ENCODE measurements around the gene DTD2.

DTD2 gene

DNA sequence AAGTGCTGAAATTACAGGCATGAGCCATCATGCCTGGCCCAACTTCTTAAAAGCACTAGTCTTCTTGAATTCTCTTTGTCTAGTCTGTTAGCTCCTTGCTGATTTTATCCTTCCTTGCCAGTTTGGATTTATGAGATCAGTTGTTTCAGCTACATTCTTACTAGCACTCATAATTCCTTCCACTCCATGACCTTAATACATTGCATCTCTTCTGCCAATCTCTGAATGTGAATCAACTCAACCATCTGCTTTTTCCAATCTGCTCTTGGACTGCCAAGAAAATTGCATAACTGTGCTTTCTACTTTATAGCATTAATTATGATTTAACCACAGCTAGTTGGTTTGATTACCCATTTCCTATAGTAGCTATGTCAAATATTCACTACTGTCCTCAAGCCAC lies 22.0 kb downstream of the DTD2 start:
- ATAC-seq: peak; percentile 77
- TF ChIP-seq ZNF8 (CRISPR knock-in tag; IDR thresholded peaks at IDR 0.05) (no peak), ZFP3 (CRISPR knock-in tag; IDR thresholded peaks at IDR 0.05) (peak; percentile 18; the same call in 1 of the 2 replicates), RARB (CRISPR knock-in tag; IDR thresholded peaks at IDR 0.05) (no peak), BACH2 (CRISPR knock-in tag; IDR thresholded peaks at IDR 0.05; ENCODE audit: borderline replicate concordance) (no peak), ISL1 (CRISPR knock-in tag; IDR thresholded peaks at IDR 0.05) (peak; percentile 97), SNAI2 (CRISPR knock-in tag; IDR thresholded peaks at IDR 0.05) (peak; percentile 68; the same call in 1 of the 2 replicates)
- TF ChIP-seq, protein P1, sequence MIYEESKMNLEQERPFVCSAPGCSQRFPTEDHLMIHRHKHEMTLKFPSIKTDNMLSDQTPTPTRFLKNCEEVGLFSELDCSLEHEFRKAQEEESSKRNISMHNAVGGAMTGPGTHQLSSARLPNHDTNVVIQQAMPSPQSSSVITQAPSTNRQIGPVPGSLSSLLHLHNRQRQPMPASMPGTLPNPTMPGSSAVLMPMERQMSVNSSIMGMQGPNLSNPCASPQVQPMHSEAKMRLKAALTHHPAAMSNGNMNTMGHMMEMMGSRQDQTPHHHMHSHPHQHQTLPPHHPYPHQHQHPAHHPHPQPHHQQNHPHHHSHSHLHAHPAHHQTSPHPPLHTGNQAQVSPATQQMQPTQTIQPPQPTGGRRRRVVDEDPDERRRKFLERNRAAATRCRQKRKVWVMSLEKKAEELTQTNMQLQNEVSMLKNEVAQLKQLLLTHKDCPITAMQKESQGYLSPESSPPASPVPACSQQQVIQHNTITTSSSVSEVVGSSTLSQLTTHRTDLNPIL (CRISPR knock-in tag; IDR thresholded peaks at IDR 0.05; ENCODE audit: low read depth): peak; percentile 82
- TF ChIP-seq, protein P2, sequence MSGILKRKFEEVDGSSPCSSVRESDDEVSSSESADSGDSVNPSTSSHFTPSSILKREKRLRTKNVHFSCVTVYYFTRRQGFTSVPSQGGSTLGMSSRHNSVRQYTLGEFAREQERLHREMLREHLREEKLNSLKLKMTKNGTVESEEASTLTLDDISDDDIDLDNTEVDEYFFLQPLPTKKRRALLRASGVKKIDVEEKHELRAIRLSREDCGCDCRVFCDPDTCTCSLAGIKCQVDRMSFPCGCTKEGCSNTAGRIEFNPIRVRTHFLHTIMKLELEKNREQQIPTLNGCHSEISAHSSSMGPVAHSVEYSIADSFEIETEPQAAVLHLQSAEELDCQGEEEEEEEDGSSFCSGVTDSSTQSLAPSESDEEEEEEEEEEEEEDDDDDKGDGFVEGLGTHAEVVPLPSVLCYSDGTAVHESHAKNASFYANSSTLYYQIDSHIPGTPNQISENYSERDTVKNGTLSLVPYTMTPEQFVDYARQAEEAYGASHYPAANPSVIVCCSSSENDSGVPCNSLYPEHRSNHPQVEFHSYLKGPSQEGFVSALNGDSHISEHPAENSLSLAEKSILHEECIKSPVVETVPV (CRISPR knock-in tag; IDR thresholded peaks at IDR 0.05): 0 out of 2 replicates have a peak, but pooled peaks have one; percentile 29

DNA sequence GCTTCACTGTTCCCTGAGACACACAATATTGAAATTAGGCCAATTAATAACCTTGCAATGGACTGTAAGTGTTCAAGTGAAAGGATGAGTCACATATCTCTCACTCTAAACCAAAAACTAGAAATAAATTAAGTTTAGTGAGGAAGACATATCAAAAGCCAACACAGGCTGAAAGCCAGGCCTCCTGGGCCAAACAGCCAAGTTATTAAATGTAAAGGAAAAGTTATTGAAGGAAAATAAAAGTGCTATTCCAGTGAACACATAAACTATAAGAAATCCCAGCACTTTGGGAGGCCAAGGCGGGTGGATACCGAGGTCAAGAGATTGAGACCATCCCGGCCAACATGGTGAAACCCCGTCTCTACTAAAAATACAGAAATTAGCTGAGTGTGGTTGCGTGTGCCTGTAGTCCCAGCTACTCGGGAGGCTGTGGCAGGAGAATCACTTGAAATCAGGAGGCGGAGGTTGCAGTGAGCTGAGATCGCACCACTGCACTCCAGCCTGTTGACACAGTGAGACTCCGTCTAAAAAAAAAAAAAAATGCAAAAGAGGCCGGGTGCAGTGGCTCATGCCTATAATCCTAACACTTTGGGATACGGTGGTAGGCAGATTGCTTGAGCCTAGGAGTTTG lies 26.6 kb downstream of the DTD2 start:
- ATAC-seq: no peak
- no peak for TF ChIP-seq GLIS3 (CRISPR knock-in tag; IDR thresholded peaks at IDR 0.05)

DNA sequence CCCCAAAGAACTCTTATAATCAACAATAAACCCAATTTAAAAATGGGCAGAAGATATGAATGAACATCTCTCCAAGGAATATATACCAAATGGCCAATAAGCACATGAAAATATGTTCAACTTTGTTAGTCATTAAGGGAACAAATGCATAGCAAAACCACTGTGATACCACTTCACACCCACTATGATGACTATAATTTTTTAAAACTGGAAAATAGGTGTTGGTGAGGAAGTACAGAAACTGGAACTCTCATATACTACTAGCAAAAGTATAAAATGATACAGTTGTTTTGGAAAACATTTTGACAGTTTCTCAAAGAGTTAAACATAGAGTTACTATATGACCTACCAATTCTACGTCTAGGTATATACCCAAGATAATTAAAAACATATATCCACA lies 27.5 kb downstream of the DTD2 start:
- no peak for TF ChIP-seq GLIS3 (CRISPR knock-in tag; IDR thresholded peaks at IDR 0.05)
- TF ChIP-seq, protein P3, sequence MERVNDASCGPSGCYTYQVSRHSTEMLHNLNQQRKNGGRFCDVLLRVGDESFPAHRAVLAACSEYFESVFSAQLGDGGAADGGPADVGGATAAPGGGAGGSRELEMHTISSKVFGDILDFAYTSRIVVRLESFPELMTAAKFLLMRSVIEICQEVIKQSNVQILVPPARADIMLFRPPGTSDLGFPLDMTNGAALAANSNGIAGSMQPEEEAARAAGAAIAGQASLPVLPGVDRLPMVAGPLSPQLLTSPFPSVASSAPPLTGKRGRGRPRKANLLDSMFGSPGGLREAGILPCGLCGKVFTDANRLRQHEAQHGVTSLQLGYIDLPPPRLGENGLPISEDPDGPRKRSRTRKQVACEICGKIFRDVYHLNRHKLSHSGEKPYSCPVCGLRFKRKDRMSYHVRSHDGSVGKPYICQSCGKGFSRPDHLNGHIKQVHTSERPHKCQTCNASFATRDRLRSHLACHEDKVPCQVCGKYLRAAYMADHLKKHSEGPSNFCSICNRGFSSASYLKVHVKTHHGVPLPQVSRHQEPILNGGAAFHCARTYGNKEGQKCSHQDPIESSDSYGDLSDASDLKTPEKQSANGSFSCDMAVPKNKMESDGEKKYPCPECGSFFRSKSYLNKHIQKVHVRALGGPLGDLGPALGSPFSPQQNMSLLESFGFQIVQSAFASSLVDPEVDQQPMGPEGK (CRISPR knock-in tag; IDR thresholded peaks at IDR 0.05; ENCODE audit: borderline replicate concordance): no peak
- TF ChIP-seq ZNF70 (CRISPR knock-in tag; IDR thresholded peaks at IDR 0.05): no peak
- no peak for TF ChIP-seq RARB (CRISPR knock-in tag; IDR thresholded peaks at IDR 0.05)
- TF ChIP-seq ZFP30 (CRISPR knock-in tag; IDR thresholded peaks at IDR 0.05): no peak
- TF ChIP-seq, protein P4, sequence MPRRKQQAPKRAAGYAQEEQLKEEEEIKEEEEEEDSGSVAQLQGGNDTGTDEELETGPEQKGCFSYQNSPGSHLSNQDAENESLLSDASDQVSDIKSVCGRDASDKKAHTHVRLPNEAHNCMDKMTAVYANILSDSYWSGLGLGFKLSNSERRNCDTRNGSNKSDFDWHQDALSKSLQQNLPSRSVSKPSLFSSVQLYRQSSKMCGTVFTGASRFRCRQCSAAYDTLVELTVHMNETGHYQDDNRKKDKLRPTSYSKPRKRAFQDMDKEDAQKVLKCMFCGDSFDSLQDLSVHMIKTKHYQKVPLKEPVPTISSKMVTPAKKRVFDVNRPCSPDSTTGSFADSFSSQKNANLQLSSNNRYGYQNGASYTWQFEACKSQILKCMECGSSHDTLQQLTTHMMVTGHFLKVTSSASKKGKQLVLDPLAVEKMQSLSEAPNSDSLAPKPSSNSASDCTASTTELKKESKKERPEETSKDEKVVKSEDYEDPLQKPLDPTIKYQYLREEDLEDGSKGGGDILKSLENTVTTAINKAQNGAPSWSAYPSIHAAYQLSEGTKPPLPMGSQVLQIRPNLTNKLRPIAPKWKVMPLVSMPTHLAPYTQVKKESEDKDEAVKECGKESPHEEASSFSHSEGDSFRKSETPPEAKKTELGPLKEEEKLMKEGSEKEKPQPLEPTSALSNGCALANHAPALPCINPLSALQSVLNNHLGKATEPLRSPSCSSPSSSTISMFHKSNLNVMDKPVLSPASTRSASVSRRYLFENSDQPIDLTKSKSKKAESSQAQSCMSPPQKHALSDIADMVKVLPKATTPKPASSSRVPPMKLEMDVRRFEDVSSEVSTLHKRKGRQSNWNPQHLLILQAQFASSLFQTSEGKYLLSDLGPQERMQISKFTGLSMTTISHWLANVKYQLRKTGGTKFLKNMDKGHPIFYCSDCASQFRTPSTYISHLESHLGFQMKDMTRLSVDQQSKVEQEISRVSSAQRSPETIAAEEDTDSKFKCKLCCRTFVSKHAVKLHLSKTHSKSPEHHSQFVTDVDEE (CRISPR knock-in tag; IDR thresholded peaks at IDR 0.05): no peak
- TF ChIP-seq ZNF8 (CRISPR knock-in tag; IDR thresholded peaks at IDR 0.05): no peak
- TF ChIP-seq OSR1 (CRISPR knock-in tag; IDR thresholded peaks at IDR 0.05): no peak
- TF ChIP-seq TOX (CRISPR knock-in tag; IDR thresholded peaks at IDR 0.05; ENCODE audit: borderline replicate concordance): no peak
- no peak for TF ChIP-seq ARNTL (CRISPR knock-in tag; IDR thresholded peaks at IDR 0.05; ENCODE audit: borderline replicate concordance, low read depth)
- TF ChIP-seq, protein P1 (CRISPR knock-in tag; IDR thresholded peaks at IDR 0.05; ENCODE audit: low read depth): no peak
- TF ChIP-seq ESRRG (CRISPR knock-in tag; IDR thresholded peaks at IDR 0.05): no peak
- TF ChIP-seq, protein P5, sequence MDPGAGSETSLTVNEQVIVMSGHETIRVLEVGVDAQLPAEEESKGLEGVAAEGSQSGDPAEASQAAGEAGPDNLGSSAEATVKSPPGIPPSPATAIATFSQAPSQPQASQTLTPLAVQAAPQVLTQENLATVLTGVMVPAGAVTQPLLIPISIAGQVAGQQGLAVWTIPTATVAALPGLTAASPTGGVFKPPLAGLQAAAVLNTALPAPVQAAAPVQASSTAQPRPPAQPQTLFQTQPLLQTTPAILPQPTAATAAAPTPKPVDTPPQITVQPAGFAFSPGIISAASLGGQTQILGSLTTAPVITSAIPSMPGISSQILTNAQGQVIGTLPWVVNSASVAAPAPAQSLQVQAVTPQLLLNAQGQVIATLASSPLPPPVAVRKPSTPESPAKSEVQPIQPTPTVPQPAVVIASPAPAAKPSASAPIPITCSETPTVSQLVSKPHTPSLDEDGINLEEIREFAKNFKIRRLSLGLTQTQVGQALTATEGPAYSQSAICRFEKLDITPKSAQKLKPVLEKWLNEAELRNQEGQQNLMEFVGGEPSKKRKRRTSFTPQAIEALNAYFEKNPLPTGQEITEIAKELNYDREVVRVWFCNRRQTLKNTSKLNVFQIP (CRISPR knock-in tag; IDR thresholded peaks at IDR 0.05; ENCODE audit: borderline replicate concordance, low read depth): no peak
- TF ChIP-seq ZNF565 (CRISPR knock-in tag; conservative IDR thresholded peaks at IDR 0.05; ENCODE audit: low read depth): no peak
- no peak for TF ChIP-seq CSDC2 (CRISPR knock-in tag; IDR thresholded peaks at IDR 0.05)
- no peak for TF ChIP-seq ISL1 (CRISPR knock-in tag; IDR thresholded peaks at IDR 0.05)
- TF ChIP-seq BACH2 (CRISPR knock-in tag; IDR thresholded peaks at IDR 0.05; ENCODE audit: borderline replicate concordance): no peak
- ATAC-seq: no peak
